Vagina (tissue), 2 donors: ENCODE data around the gene CELF1. TPM values are rescaled to one million over a fixed set of nuclear protein-coding genes. Genes with fewer than 3 reads are reported as not detected.

Experiments
- DNase-seq, 2 donors: peaks; one replicate each; pipeline ENCODE4 v3.0.0-alpha.2; 2017; ENCODE audit errors: extremely low spot score in 2 of 2
- H3K27ac ChIP-seq: fragments of 200-600 bp; sonication (generic); one replicate; pipeline ENCODE4 v1.5.1; 2019
- H3K27me3 ChIP-seq: fragments of 200-600 bp; sonication (generic); one replicate; pipeline ENCODE4 v1.5.1; 2019
- H3K36me3 ChIP-seq, 2 donors: fragments of 200-600 bp; sonication (generic); one replicate each; pipeline ENCODE4 v1.5.1; 2017 to 2019
- H3K4me1 ChIP-seq: fragments of 200-600 bp; sonication (generic); one replicate; pipeline ENCODE4 v1.5.1; 2019
- H3K4me3 ChIP-seq, 2 donors: fragments of 200-600 bp; sonication (generic); 1 replicate in 1 of 2; 2 replicates in 1 of 2; pipeline ENCODE4 v1.5.1; 2016 to 2019
- H3K9me3 ChIP-seq: fragments of 200-600 bp; sonication (generic); one replicate; pipeline ENCODE4 v1.5.1; 2019
- CTCF ChIP-seq, 3 experiments: fragments of 450-650 bp in 2 of 3; fragments of 200-600 bp in 1 of 3; sonication (generic) in 1 of 3; IDR thresholded peaks; one replicate each; pipeline ENCODE4 v1.5.1; 2017 to 2019; ENCODE audit warnings: antibody characterized with exemption in 3 of 3, mild to moderate bottlenecking in 2 of 3, moderate library complexity in 2 of 3
- POLR2A ChIP-seq, 2 donors: fragments of 450-650 bp; IDR thresholded peaks; one replicate each; pipeline ENCODE4 v1.6.1; 2017; ENCODE audit warnings: antibody characterized with exemption in 2 of 2, mild to moderate bottlenecking in 2 of 2, moderate library complexity in 2 of 2
- POLR2AphosphoS5 ChIP-seq, 2 donors: sonication (generic); formaldehyde crosslinking; IDR thresholded peaks; one replicate each; pipeline ENCODE4 v1.9.0; 2017; ENCODE audit warnings: antibody characterized with exemption in 2 of 2, mild to moderate bottlenecking in 2 of 2, low read depth in 1 of 2; ENCODE audit not compliant: insufficient read depth in 1 of 2
- intact Hi-C: fragments of 100-400 bp; cut with DNase I; formaldehyde crosslinking; loops from one replicate; pipeline ENCODE4 v1.15.1; 2023
- total RNA-seq: library from RNA; depleted of rRNA; stranded (reverse); fragments of >200 nt; gene quantifications from one replicate; pipeline ENCODE4 v1.2.3, GENCODE V29; 2016

CELF1 gene
- total RNA-seq, 1 donor from 2014 or later: 100 TPM

GRCh38 chr11:47538741-47539565, 14.0 kb downstream of the CELF1 start:
- Histone ChIP-seq H3K9me3 (no peaks in the 10 kb centered on the region), H3K27ac (no peak overlapping the region), H3K4me3 (no peak overlapping the region), H3K27me3 (no peaks in the 10 kb centered on the region), H3K36me3 (no peaks in the 10 kb centered on the region), H3K4me1 (peaks cover 83% of the 10 kb centered on the region)
- TF ChIP-seq CTCF (IDR thresholded peaks at IDR 0.05) (no peak), POLR2AphosphoS5 (IDR thresholded peaks at IDR 0.05; ENCODE audit: insufficient read depth in 1 of 2, low read depth in 1 of 2) (no peak), POLR2A (IDR thresholded peaks at IDR 0.05) (no peak)
- DNase-seq: no peak
- intact Hi-C loops: no loop called here

GRCh38 chr11:47536915-47537314, 16.0 kb downstream of the CELF1 start:
- Histone ChIP-seq H3K9me3 (no peaks in the 10 kb centered on the region), H3K27ac (no peak overlapping the region), H3K36me3 (no peaks in the 10 kb centered on the region), H3K27me3 (no peaks in the 10 kb centered on the region), H3K4me1 (peaks cover 84% of the 10 kb centered on the region), H3K4me3 (no peak overlapping the region)
- intact Hi-C loops: no loop called here
- no peak for DNase-seq
- TF ChIP-seq CTCF (IDR thresholded peaks at IDR 0.05): no peak
- no peak for TF ChIP-seq POLR2A (IDR thresholded peaks at IDR 0.05)
- no peak for TF ChIP-seq POLR2AphosphoS5 (IDR thresholded peaks at IDR 0.05; ENCODE audit: insufficient read depth in 1 of 2, low read depth in 1 of 2)

GRCh38 chr11:47534704-47535251, 18.2 kb downstream of the CELF1 start:
- no peaks in the 10 kb centered on the region for H3K36me3 ChIP-seq
- peaks cover 87% of the 10 kb centered on the region for H3K4me1 ChIP-seq
- intact Hi-C loops: no loop called here
- no peak for DNase-seq
- H3K27ac ChIP-seq: no peak overlapping the region
- TF ChIP-seq POLR2AphosphoS5 (IDR thresholded peaks at IDR 0.05; ENCODE audit: insufficient read depth in 1 of 2, low read depth in 1 of 2): no peak
- H3K27me3 ChIP-seq: no peaks in the 10 kb centered on the region
- H3K4me3 ChIP-seq: no peak overlapping the region
- no peaks in the 10 kb centered on the region for H3K9me3 ChIP-seq

GRCh38 chr11:47533690-47534151, 19.2 kb downstream of the CELF1 start:
- Histone ChIP-seq H3K36me3 (no peaks in the 10 kb centered on the region), H3K9me3 (no peaks in the 10 kb centered on the region), H3K4me3 (no peak overlapping the region), H3K27me3 (no peaks in the 10 kb centered on the region), H3K4me1 (peaks cover 77% of the 10 kb centered on the region), H3K27ac (no peak overlapping the region)
- intact Hi-C loops: no loop called here
- no peak for DNase-seq
- TF ChIP-seq POLR2A (IDR thresholded peaks at IDR 0.05) (no peak), POLR2AphosphoS5 (IDR thresholded peaks at IDR 0.05; ENCODE audit: insufficient read depth in 1 of 2, low read depth in 1 of 2) (no peak), CTCF (IDR thresholded peaks at IDR 0.05) (no peak)

- Histone ChIP-seq H3K27me3 (no peaks in the 10 kb centered on the region), H3K36me3 (no peaks in the 10 kb centered on the region), H3K4me3 (no peak overlapping the region), H3K4me1 (peaks cover 69% of the 10 kb centered on the region), H3K9me3 (no peaks in the 10 kb centered on the region), H3K27ac (no peak overlapping the region)
- no peak for DNase-seq
- no peak for TF ChIP-seq POLR2A (IDR thresholded peaks at IDR 0.05)
- TF ChIP-seq POLR2AphosphoS5 (IDR thresholded peaks at IDR 0.05; ENCODE audit: insufficient read depth in 1 of 2, low read depth in 1 of 2): no peak
- TF ChIP-seq CTCF (IDR thresholded peaks at IDR 0.05): no peak
- intact Hi-C loops: no loop called here
Observed at GRCh38 chr11:47532597-47533213, 20.2 kb downstream of the CELF1 start.
